HG03457 (cell line): ENCODE results near the gene GDPD4.

Experiments
- ATAC-seq: cut with Tn5 transposase; IDR thresholded peaks from one replicate; pipeline ENCODE4 v1.9.1; 2021; ENCODE audit warnings: moderate number of reproducible peaks; ENCODE audit not compliant: unreplicated experiment

The GDPD4 gene

DNA sequence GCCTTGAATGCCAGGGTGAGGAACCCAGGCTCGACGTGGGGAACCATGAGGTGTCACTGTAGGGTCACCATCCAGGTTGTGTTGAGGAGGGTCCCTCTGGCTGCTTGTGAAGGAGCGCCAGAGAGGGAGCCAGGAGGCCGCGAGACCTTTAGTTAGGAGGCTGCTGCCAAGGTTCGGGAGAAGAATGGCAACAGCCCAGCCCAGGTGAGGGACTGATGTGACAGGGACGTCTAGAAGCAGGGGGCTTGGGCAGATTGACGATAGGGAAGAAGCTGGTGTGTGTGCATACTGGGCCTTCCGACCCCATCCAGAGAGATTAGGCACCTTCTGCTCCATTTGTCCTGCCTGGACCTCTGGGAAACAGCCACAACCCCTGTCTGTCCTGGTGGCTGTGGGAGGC lies 124.5 kb downstream of the GDPD4 start:
- ATAC-seq, result no peak

DNA sequence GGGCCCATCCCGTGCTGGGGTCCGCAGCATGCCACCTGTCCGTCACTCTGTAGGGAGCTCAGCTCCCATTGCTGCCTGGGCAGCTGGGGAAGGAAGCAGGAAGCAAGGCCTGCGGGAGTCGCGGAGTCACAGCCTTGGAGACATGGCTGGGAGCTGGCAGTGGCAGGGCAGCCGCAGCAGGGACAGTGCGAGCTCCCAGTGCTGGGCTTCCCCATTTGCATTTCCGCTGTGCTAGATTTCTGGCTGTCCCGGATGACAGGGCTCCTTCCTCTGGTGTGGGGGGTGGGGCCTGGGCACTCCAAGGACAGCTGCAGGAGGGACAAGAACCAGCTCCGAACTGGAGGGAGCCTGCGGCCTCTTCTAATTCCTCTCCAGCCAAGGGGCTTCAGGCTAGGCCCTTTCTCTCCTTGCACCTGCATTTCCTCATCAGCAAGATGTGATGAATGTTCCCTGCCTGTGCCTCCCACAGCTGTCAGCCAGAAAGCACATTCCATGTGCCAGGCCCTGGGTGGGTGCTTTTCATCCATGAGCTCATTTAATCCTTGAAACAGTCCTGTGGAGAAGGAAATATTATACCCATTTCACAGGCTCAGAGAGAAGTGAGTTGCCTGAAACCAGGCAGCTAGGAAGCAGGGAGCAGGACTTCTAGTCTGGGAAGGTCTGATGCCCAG lies 125.5 kb downstream of the GDPD4 start:
- no peak for ATAC-seq

DNA sequence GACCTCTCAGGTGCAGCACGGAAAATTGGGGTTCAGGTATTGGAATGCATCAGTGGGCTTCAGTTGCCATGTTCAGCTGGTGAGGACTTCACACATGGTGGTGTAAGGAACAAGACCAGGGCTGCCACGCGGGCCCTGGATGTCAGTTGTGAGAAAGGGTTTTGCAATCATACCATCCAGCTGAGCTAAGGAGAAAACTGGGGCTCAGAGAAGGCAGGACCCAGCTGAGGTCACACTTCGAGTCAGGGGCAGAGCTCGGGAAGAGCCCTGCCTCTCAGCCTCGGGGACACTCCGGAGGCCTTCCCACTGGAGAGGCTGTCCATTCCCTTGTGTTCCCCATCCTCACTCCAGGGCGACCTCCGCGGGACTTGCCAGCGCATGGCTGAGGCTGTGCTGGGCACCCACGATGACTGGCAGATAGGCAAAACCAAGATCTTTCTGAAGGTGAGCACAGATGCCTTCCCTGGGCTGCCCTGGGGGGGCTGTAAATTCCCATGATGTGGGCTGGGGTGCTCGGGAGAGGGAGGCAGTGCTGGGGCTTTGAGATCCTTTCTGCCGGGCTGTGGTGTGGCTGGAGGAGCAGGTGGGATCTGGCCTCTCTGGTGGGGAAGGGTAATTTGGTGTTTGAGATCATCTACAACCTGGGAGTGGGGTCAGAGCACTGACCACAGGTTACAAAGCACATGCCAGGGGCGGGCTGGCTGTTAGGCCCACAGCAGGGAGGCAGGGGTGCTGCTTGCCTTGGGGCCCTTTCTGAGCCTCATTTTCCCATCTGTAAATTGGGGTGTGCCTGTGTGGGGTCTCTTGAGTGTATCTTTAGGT lies 126.3 kb downstream of the GDPD4 start:
- ATAC-seq, result no peak

DNA sequence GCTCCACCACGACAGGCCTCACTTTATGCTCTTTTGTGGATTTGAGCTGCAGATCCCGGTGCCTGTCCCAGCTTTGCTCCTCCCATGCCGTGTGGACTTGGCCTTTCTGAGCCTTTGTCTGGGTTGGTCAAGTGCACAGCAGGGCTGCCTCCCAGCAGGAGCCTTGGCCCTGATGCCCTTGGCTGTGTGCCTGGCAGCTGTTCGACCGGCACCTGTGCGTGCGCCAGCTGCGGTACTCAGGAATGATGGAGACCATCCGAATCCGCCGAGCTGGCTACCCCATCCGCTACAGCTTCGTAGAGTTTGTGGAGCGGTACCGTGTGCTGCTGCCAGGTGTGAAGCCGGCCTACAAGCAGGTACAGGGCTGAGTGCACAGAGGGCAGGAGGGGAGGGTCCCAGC lies 126.9 kb downstream of the GDPD4 start:
- no peak for ATAC-seq

DNA sequence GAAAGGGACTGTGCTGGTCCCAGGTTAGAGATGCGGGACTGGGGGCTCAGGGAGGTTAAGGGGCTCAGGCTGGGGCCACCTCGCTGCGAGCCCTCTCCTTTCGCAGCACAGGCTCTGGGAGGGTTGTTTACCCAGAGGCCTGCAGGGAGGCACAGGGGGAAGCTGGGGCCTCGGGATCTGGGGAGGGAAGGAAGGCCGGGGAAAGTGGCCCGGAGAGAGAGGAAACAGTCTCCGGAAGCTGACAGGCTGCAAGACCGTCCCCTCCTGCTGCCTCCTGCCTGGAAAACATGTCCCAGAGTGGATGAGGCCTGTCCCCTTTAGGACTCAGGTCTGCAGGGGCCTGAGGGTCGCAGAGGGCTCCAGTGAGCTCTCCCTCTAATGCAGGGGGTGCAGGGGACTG lies 128.0 kb downstream of the GDPD4 start:
- ATAC-seq, result no peak

DNA sequence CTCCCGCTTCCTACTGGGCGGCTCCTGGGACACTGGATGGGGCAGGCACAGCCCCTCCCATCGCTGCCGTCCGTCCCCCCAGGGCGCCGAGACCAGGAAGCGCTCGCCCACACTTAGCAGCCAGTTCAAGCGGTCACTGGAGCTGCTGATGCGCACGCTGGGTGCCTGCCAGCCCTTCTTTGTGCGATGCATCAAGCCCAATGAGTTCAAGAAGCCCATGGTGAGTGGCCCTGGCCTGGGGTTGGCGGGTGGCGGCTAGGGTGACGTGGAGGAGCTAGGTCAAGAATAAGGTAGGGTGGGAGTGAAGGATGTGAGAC lies 128.9 kb downstream of the GDPD4 start:
- no peak for ATAC-seq

DNA sequence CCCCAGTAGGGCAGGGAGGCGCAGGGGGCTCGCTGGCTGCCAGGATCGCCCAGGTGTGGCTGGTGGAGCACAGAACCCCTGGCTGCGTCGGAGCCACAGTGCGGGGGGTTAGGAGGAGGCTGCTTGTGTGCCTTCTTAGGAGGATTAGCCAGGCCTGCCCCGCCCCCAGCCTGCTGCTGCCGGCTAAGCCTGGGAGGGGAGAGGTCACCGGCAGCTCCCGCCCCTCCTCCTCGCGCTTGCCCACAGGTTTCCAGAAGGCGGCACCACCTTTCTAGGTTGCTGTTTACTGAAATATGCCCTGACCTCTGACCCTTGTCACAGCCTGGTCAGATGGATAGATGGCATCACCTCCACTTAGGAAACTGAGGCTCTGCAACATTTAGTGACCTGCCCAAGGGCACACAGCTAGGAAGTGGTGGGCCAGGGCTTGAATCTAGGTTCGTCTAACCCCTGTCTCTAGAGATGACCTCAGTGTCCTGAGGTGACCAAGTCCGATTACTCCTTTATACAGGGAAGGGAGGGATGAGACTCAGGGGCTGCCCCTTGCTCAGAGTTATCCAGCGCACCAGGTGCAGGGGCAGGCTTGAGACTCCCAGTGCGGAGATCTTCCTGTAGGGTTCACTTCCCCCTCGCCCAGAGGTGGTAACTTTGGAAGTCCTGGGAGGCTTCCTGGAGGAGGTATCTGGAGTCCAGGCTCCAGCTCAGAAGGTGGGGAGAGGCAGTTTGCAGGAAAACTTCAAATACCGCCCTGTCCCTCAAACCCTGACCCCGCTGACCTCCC lies 129.4 kb downstream of the GDPD4 start:
- no peak for ATAC-seq

DNA sequence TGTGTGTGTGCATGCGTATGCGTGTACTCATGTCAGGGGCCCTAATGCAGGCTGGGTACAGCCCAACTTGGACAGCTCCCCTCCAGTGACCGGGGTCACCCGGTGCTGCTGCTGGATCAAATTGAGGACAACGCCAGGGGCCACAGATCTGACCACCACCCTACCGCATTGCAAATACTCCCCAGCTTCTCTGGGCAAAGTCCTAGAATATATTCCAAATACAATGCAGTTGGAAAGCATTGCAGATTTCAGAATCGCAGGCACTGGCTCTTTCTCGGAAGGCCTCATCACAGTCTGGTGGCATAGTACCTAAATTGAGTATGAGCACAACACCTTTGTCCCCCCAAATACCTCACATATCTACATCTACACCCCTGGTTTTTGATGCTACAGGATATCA lies 130.2 kb downstream of the GDPD4 start:
- no peak for ATAC-seq

DNA sequence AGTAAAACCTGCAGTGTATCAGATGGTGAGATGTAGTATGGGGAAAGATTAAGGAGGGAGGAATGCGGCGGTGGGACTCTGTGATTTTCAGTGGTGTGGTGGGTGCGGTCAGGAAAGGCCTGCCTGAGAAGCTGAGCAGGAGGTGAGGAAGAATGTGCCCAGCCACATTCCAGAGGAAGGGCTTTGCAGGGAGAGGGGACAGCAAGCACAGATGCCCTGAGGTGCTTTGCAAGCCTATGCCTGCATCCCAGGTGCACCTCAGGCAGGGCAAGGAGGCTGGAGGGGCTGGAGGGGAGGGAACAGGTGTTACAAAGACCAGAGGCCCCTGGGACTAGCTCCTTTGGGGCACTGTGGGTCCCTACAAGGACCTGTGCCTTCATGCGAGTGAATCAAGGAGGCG lies 131.4 kb downstream of the GDPD4 start:
- no peak for ATAC-seq

DNA sequence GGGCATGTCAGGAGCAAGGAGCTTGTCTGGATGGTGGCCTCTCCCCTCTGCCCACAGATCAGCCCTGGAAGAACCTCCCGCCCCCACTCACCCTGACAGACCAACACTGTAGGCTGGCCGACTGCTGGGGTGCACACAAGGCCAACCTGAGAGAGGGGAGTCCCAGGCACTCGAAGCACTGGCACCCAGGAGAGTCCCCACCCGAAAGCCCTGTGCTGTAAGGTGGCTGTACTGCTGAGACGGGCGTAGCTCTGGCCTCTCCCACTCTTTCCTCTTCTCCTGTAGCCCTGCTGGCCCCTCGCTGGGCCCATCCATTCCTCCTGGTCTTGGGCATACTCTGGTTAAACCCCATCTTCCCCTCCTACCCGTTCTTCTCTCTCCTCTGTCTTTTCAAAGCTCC lies 133.7 kb downstream of the GDPD4 start:
- ATAC-seq, result no peak

DNA sequence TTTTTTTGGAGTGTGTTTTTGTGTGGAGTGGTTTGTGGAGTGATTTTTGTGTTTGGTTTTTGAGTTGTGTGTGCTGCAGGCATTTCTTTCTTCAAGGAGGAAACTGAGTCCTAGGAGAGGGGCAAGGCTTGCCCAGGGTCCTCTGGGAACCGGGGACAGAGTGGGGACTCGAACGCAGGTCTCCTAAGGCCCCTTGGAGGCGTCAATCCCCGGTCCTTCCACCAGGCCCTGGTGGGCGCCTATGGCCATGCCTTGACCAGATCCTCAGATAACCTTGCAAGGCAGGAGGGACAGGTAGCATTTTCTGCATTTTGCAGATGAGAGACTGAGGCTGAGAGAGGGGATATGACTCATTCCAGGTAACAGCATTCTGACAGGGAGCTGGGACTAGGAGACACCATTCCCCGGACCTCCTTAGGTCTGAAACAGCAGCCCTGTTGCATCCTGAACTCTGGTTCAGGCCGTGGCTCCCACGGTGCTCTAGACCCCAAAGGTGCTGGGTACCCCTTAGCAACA lies 134.3 kb downstream of the GDPD4 start:
- ATAC-seq, result no peak
